Glomerular visceral epithelial cell (primary cell): ENCODE results near the gene AQR.
A peak's percentile ranks its signal among the peaks of the same experiment; 100 is the strongest.
"Not testable (repeated sequence)": the region's sequence is repeated elsewhere in the genome, so short reads cannot be mapped to it uniquely, and the experiment has no call there.

Experiments used
- DNase-seq: peaks from one replicate; pipeline ENCODE4 v3.0.0-alpha.2; 2016; ENCODE audit errors: extremely low spot score

The AQR gene

GRCh38 chr15:34969340-34970097 is at the start of gene AQR:
Gene AQR, minus strand, starts transcription at chr15:34969742. Its CDS starts 129 bp downstream, at chr15:34969613.
- peak; percentile 98 for DNase-seq

GRCh38 chr15:35014241-35014640 is 44.7 kb upstream of the AQR start:
- DNase-seq, result no peak

GRCh38 chr15:35013370-35013769 is 43.8 kb upstream of the AQR start:
- DNase-seq, result peak; percentile 8

GRCh38 chr15:35007397-35007796 is 37.9 kb upstream of the AQR start:
- no peak for DNase-seq

DNA sequence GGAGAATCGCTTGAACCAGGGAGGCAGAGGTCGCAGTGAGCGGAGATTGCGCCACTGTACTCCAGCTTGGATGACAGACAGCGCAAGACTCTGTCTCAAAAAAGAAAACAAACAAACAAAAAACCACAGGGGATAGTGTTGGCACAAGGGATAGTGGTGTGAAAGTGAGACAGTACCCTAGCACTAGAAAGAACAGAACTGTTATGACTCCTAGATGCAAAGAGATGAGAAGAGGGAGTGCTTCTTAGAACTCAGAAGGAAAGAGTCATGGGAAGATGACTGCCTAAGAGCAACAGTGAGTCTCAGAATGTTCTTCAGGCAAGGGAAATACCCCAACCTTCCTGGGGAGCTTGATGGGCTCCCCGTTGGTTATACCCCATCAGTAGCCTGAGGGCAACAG is 36.4 kb upstream of the AQR start:
- no peak for DNase-seq

- DNase-seq, result no peak
Measured at GRCh38 chr15:35003928-35004327, 34.4 kb upstream of the AQR start.

DNA sequence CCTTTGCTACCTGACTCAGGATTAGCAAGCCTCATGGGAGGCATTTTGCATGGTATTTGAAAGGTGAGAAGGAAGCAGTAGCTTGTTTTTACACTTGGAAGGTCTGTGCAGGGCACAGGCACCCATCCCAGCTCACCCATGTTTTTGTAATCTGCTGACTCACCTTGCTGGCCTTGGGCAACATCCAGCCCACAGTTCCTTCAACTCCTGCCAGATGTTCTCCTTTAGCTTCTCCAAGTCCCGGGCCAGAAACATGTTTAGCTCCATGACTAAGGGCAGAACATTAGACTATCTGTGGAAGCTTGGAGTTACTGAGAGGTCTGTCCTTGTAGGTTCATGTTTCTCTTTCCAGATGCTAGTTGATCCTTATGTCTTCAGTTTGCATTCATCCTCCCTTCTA is 31.0 kb upstream of the AQR start:
- peak; percentile 68 for DNase-seq

GRCh38 chr15:34999906-35000305 is 30.4 kb upstream of the AQR start:
- DNase-seq, result no peak

GRCh38 chr15:34994925-34995324 is 25.4 kb upstream of the AQR start:
- DNase-seq, result no peak

- no peak for DNase-seq
Measured at GRCh38 chr15:34993877-34994276, 24.3 kb upstream of the AQR start.

DNA sequence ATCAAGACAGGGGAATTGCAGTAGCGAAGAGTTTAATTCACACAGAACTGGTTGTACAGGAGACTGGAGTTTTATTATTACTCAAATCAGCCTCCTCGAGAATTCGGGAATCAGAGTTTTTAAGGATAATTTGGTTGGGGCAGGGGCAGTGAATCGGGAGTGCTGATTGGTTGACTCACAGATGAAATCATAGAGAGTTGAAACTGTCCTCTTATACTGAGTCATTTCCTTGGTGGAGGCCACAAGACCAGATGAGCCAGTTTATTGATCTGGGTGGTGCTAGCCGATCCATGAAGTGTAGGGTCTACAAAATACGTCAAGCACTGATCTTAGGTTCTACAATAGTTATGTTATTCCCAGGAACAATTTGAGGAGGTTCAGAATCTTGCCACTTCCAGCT is 23.9 kb upstream of the AQR start:
- no peak for DNase-seq

DNA sequence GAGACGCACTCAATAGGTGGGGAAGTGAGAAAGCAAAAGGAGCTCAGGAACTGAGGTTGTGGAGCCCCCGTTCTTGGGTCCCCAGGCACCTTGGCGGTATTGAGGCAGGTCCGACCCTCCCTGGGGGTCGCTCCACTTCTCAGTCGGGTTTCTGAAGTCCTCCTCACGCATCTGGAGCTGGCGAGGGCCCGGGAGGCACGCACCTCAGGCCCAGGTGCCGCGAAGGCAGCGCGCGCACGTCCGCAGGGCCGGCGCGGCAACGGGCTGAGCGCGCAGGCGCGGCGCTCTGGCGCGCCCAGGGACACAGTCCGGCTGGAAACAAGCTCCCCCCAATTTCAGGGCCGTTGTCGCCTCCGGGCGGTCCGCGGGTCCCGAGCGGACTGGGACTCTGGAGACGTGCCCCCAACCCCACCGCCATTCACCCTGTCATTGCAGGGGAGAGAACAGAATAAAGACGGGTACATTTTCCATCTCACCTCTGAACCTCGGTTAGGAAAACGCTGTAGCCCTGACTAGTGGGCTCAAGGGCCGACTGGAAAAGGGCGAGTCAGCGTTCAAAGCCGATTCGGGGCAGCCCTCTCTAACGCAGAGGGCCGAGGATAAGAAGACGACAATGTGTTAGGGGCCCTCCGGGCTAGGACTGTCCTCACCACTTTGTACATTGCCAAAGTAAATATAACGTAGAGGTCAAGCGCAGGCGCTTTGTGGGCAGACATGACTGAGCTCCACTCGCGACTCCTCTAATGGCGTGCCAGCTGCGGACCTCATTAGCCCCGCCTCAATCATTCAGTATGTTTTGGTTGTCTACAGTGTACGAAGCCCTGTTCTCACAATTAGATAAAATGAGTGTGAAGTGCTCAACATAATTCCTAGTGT is 18.7 kb upstream of the AQR start, which contains the start of gene ZNF770:
Gene ZNF770, minus strand, starts transcription at position 261 of the 876 bp plus-strand sequence. CDS start 4,853 bp downstream, outside the sequence.
- peak; percentile 79 for DNase-seq

DNA sequence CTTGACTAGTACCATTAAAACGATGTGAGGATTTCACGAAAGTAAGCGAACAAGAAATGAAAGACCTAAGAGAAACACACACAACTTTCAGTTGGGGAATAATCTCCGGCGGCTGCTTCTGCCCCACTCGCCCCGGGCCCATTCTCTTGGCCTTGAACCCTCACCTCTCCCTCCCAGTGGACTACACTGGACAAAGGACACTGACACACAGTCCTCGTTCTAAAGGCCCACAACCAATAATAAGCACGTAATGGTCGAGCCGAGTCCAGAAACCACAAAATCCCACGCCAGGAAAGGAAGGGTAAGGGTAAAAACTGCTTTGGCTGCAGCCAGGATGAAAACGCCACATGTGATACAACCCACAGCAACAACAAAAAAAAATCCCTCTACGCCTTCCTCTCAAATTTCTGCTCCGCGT is 18.1 kb upstream of the AQR start:
- no peak for DNase-seq

DNA sequence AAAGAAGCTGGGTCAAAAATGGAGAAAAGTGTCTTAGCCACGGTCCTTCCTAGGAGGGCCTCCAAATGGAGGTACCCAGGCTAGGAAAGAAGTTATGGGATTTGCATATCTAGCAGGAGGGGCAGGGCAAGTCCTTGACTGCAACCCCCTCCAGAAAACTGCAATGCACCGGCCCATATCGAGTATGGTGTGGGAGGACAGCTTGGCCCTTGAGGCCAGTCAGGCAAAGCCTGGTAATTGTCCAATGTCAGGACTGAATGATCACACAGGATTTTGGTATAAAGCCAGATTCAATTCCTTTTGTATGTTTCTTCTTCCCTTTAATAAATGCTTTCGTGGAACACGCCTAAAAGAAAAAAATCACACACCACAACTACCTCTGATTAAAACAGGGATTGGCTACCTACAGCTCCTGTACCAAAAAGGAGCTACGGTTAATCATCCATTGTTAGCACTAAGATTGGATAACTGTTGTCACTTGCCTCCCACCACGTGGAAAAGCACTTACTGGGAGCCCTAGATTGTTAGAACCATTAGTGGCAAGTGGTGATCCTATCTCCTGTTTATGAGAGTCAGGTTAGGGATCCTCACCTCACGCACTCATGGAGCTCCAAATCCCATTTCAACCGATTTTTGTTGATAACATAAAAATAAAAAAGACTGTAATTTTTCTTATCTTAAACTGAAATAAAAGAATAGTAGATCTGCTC is 17.4 kb upstream of the AQR start:
- peak; percentile 36 for DNase-seq

- no peak for DNase-seq
Measured at GRCh38 chr15:34986326-34986725, 16.8 kb upstream of the AQR start.

DNA sequence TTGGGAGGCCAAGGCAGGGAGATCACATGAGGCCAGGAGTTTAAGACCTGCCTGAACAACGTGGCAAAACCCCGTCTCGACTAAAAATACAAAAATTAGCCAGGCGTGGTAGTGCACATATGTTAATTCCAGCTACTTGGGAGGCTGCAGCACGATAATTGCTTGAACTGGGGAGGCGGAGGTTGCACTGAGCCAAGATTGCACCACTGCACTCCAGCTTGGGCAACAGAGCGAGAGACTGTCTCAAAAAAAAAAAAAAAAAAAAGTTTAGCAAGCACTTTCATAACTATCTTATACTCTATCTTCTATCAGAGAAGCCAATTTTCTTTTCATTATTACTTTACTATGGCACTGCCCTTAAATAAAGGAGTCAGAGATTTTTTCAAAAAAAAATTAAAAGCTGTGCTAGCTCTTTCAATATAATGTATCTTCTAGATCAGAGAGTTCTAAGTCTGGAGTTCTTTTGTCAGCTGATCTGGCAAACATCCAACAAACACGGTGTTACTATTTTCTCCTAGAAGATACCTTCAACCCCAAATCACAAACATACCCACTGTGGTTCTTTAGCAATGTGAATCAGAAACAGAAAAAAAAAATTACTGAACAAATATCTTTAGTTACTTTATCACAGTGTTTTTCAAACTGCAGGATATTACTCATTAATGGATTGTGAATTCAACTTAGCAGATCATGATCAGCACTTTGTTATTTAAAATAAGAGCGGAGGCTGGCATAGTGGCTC is 15.5 kb upstream of the AQR start:
- peak; percentile 42 for DNase-seq

DNA sequence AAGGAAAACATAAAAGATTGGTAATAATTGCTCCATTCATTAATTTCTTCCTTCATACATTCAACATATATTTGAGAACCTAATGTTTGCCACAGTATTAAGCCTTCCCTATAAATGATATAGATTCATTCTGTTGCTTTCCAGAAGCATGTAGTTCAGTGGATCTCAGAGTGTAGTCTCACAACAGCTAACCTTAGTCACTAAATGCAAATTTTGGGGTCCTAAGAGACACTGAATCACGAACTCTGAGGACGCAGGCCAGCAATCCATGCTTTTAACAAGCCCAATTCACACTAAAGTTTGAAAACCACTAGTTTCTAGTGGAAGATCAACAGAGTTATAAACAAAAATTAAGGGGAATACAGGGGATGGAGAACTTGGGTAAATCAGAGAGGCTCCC is 7.2 kb upstream of the AQR start:
- DNase-seq, result no peak

GRCh38 chr15:34976073-34976472 is 6.5 kb upstream of the AQR start:
- no peak for DNase-seq

GRCh38 chr15:34973512-34973911 is 4.0 kb upstream of the AQR start:
- DNase-seq, result no peak

- DNase-seq, result not testable (repeated sequence)
Measured at GRCh38 chr15:34970098-34970643, 629 bp upstream of the AQR start.

DNA sequence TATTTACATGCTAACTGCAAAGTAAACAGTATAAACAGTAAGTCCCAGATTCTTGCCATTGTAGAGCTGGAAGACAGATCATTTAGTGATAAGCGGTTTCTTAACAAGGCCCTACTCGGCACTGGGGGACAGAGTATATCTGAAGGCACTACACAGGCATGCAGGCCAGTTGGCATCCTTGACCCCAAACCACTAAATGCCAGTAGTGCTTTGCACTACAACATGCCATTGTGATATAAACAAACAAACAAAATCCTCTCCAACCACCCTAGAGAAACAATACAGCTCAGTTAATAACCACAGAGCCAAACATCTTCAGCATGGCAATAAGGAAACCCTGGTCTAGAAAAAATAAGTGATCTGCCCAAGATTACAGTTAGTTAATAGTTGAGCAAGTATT is 5.3 kb downstream of the AQR start:
- DNase-seq, result no peak
